DND-41 (cell line): Measurements from ENCODE around the gene USP7.

Experiments
- ATAC-seq: fragments of 200-7000 bp; cut with Tn5 transposase; 3 replicates; pipeline ENCODE4 v1.9.1; 2021; ENCODE audit warnings: low read depth; ENCODE audit not compliant: insufficient read depth
- DNase-seq: peaks from one replicate; pipeline ENCODE4 v3.0.0-alpha.2; 2020
- H2AFZ ChIP-seq: 2 replicates; pipeline ENCODE4 v1.6.0; 2012; ENCODE audit warnings: low read depth, low read length
- H3K27ac ChIP-seq: 2 replicates; pipeline ENCODE4 v1.5.1; 2012; ENCODE audit warnings: low read length, inconsistent platforms
- H3K27me3 ChIP-seq: fragments of 200-600 bp; sonication (generic); 2 replicates; pipeline ENCODE4 v1.6.0; 2012; ENCODE audit warnings: low read length, mild to moderate bottlenecking, inconsistent platforms; ENCODE audit not compliant: insufficient read depth, poor library complexity
- H3K36me3 ChIP-seq: 2 replicates; pipeline ENCODE4 v1.5.1; 2012; ENCODE audit warnings: low read length, inconsistent platforms; ENCODE audit not compliant: insufficient read depth
- H3K4me1 ChIP-seq: 2 replicates; pipeline ENCODE4 v1.5.1; 2012; ENCODE audit warnings: mild to moderate bottlenecking, low read length; ENCODE audit not compliant: insufficient read depth
- H3K4me2 ChIP-seq: 2 replicates; pipeline ENCODE4 v1.6.0; 2012; ENCODE audit warnings: mild to moderate bottlenecking, moderate library complexity, low read length, inconsistent platforms; ENCODE audit not compliant: insufficient read depth
- H3K4me3 ChIP-seq, 2 experiments: fragments of 200-600 bp in 1 of 2; shearing (Covaris generic) in 1 of 2; 2 replicates each; pipeline ENCODE4 v1.5.1; 2012 to 2016; ENCODE audit warnings: inconsistent platforms in 2 of 2, low read length in 2 of 2, mild to moderate bottlenecking in 2 of 2, low read depth in 1 of 2, moderate library complexity in 1 of 2
- H3K79me2 ChIP-seq: 2 replicates; pipeline ENCODE4 v1.6.0; 2012; ENCODE audit warnings: low read length, inconsistent platforms; ENCODE audit not compliant: insufficient read depth
- H3K9ac ChIP-seq: 2 replicates; pipeline ENCODE4 v1.6.0; 2012; ENCODE audit warnings: low read depth, mild to moderate bottlenecking, inconsistent platforms, low read length, moderate library complexity
- H3K9me3 ChIP-seq: 2 replicates; pipeline ENCODE4 v1.5.1; 2012; ENCODE audit warnings: low read length, moderate library complexity, mild to moderate bottlenecking, inconsistent platforms; ENCODE audit not compliant: insufficient read depth, severe bottlenecking
- H4K20me1 ChIP-seq: 2 replicates; pipeline ENCODE4 v1.6.0; 2012; ENCODE audit warnings: low read length; ENCODE audit not compliant: insufficient read depth
- CTCF ChIP-seq: IDR thresholded peaks from 2 replicates; pipeline ENCODE4 v1.5.1; 2012; ENCODE audit warnings: borderline replicate concordance, low read length, moderate library complexity, mild to moderate bottlenecking; ENCODE audit not compliant: poor library complexity, severe bottlenecking; ENCODE audit errors: extremely low read depth
- EZH2 ChIP-seq: IDR thresholded peaks from 3 replicates; pipeline ENCODE4 v1.6.1; 2012; ENCODE audit warnings: borderline replicate concordance, low read depth, mild to moderate bottlenecking, moderate library complexity, low read length, inconsistent platforms; ENCODE audit not compliant: severe bottlenecking

USP7 gene

GRCh38 chr16:8908810-8909468 lies 54.8 kb downstream of the USP7 start:
- peaks cover 76% of the 10 kb centered on the region for H3K79me2 ChIP-seq
- no peak for DNase-seq
- no peaks in the 10 kb centered on the region for H3K9me3 ChIP-seq

GRCh38 chr16:8907096-8907495 lies 56.6 kb downstream of the USP7 start:
- Histone ChIP-seq H2AFZ (no peak overlapping the region), H3K4me1 (peaks cover 8% of the 10 kb centered on the region), H3K79me2 (peaks cover 66% of the 10 kb centered on the region), H3K4me2 (no peak overlapping the region), H3K4me3 (no peak overlapping the region), H3K27me3 (no peaks in the 10 kb centered on the region), H3K27ac (no peak overlapping the region), H4K20me1 (peaks cover 51% of the 10 kb centered on the region), H3K9me3 (no peaks in the 10 kb centered on the region), H3K9ac (no peak overlapping the region), H3K36me3 (peaks cover 98% of the 10 kb centered on the region)
- no peak for DNase-seq
- TF ChIP-seq EZH2, result no peak
- no peak for TF ChIP-seq CTCF
- no peak for ATAC-seq

More at GRCh38 chr16:8908810-8909468, 54.8 kb downstream of the USP7 start:
- peaks cover 95% of the 10 kb centered on the region for H3K36me3 ChIP-seq
- TF ChIP-seq CTCF (no peak), EZH2 (no peak)
- peaks cover 26% of the 10 kb centered on the region for H3K4me1 ChIP-seq
- peaks cover 62% of the 10 kb centered on the region for H4K20me1 ChIP-seq
- no peak overlapping the region for H3K4me3 ChIP-seq
- no peaks in the 10 kb centered on the region for H3K27me3 ChIP-seq
- no peak overlapping the region for H3K9ac ChIP-seq
- 0 out of 2 replicates have a peak overlapping the region, but pooled peaks have one; percentile 7 for H3K27ac ChIP-seq
- H2AFZ ChIP-seq, result no peak overlapping the region
- no peak for ATAC-seq
- H3K4me2 ChIP-seq, result no peak overlapping the region

- Histone ChIP-seq H2AFZ (no peak overlapping the region), H3K9me3 (no peaks in the 10 kb centered on the region), H3K27me3 (no peaks in the 10 kb centered on the region), H3K27ac (no peak overlapping the region), H3K79me2 (peaks cover 63% of the 10 kb centered on the region), H3K36me3 (peaks cover 98% of the 10 kb centered on the region), H4K20me1 (peaks cover 49% of the 10 kb centered on the region), H3K4me2 (no peak overlapping the region), H3K4me3 (no peak overlapping the region), H3K9ac (no peak overlapping the region), H3K4me1 (no peaks in the 10 kb centered on the region)
- no peak for DNase-seq
- peak; percentile 61; the same call in 2 of the 3 replicates for ATAC-seq
- TF ChIP-seq CTCF, result peak; percentile 55
- no peak for TF ChIP-seq EZH2
These were observed 57.7 kb downstream of the USP7 start for GRCh38 chr16:8905795-8906591.
